Loucy (cell line): ENCODE measurements around the gene TMEM234.

Experiments used
- H2AFZ ChIP-seq: fragments of 200-600 bp; sonication (generic); 2 replicates; pipeline ENCODE4 v1.6.0; 2016; ENCODE audit warnings: antibody characterized with exemption, mild to moderate bottlenecking, low read length, moderate library complexity
- H3F3A ChIP-seq: fragments of 200-600 bp; 2 replicates; pipeline ENCODE4 v1.6.0; 2016; ENCODE audit warnings: antibody characterized with exemption, low read depth, mild to moderate bottlenecking
- H3K27me3 ChIP-seq: fragments of 200-600 bp; sonication (generic); 2 replicates; pipeline ENCODE4 v1.6.1; 2014; ENCODE audit warnings: low read length, mild to moderate bottlenecking; ENCODE audit not compliant: insufficient read depth, poor library complexity, severe bottlenecking
- H3K36me3 ChIP-seq: fragments of 200-600 bp; sonication (generic); 2 replicates; pipeline ENCODE4 v1.6.1; 2016; ENCODE audit warnings: low read length; ENCODE audit not compliant: insufficient read depth
- H3K4me1 ChIP-seq: fragments of 200-600 bp; sonication (generic); 2 replicates; pipeline ENCODE4 v1.5.1; 2014; ENCODE audit warnings: low read length, mild to moderate bottlenecking; ENCODE audit not compliant: insufficient read depth, poor library complexity, severe bottlenecking
- H3K4me2 ChIP-seq: fragments of 200-600 bp; sonication (generic); 2 replicates; pipeline ENCODE4 v1.6.0; 2014; ENCODE audit warnings: antibody characterized with exemption, low read length, low read depth, mild to moderate bottlenecking; ENCODE audit not compliant: poor library complexity, severe bottlenecking
- H3K4me3 ChIP-seq: fragments of 200-600 bp; sonication (generic); 2 replicates; pipeline ENCODE4 v1.5.1; 2014; ENCODE audit warnings: low read length, mild to moderate bottlenecking, mixed read lengths; ENCODE audit not compliant: poor library complexity, severe bottlenecking
- H3K79me2 ChIP-seq: fragments of 200-600 bp; sonication (generic); 2 replicates; pipeline ENCODE4 v1.6.1; 2014; ENCODE audit warnings: low read length; ENCODE audit not compliant: insufficient read depth
- H3K9ac ChIP-seq: fragments of 200-600 bp; sonication (generic); 2 replicates; pipeline ENCODE4 v1.6.0; 2014; ENCODE audit warnings: mild to moderate bottlenecking, low read depth, low read length, moderate library complexity; ENCODE audit not compliant: poor library complexity, severe bottlenecking
- H3K9me2 ChIP-seq: fragments of 200-600 bp; sonication (generic); replicated peaks from 2 replicates; pipeline ENCODE4 v1.6.1; 2016; ENCODE audit warnings: low read depth, low read length, mixed read lengths
- H3K9me3 ChIP-seq: fragments of 200-600 bp; sonication (generic); 2 replicates; pipeline ENCODE4 v1.6.1; 2014; ENCODE audit warnings: mild to moderate bottlenecking, antibody characterized with exemption, low read length, low read depth; ENCODE audit not compliant: insufficient read depth
- H4K20me1 ChIP-seq: fragments of 200-600 bp; sonication (generic); 2 replicates; pipeline ENCODE4 v1.6.0; 2014; ENCODE audit warnings: antibody characterized with exemption, low read length, mild to moderate bottlenecking; ENCODE audit not compliant: insufficient read depth, poor library complexity, severe bottlenecking
- EZH2phosphoT487 ChIP-seq: fragments of 200-600 bp; IDR thresholded peaks from 2 replicates; pipeline ENCODE4 v1.6.1; 2018; ENCODE audit warnings: antibody characterized with exemption, mild to moderate bottlenecking, moderate library complexity, borderline replicate concordance
- TF ChIP-seq, protein P1 (sequence below): fragments of 200-600 bp; sonication (generic); conservative IDR thresholded peaks from 2 replicates; pipeline ENCODE4 v1.5.1; 2014; ENCODE audit warnings: mild to moderate bottlenecking, antibody characterized with exemption, low read length

The TMEM234 gene

DNA sequence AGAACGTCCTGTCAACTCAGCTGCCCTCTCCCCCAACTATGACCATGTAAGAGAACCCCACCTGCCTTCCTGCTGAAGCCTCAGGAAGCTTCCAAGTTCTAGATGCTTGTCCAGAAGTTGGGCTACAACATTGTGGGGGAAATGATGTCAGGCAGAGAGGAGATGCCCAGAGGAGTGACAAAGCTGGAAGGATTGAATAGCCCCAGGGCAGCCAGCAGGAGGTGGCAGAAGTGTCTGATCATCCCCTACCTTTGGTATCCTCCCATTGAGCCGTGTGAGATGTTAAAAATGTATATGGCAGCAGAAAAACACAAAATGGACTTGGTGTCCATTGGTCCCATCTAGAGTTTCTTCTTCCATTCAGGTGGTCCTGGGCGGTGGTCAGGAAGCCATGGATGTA, 6.6 kb upstream of the TMEM234 start:
- Histone ChIP-seq H3K9me2 (no peaks in the 10 kb centered on the region), H3K4me3 (no peak overlapping the region), H3K4me2 (no peak overlapping the region), H3K79me2 (peaks cover 6% of the 10 kb centered on the region; the same call in 1 of the 2 replicates), H3K9me3 (no peaks in the 10 kb centered on the region), H3F3A (no peaks in the 10 kb centered on the region), H2AFZ (no peak overlapping the region), H4K20me1 (no peaks in the 10 kb centered on the region), H3K36me3 (peaks cover 20% of the 10 kb centered on the region), H3K27me3 (no peaks in the 10 kb centered on the region), H3K4me1 (peaks cover 6% of the 10 kb centered on the region), H3K9ac (no peak overlapping the region)
- TF ChIP-seq, protein P1, sequence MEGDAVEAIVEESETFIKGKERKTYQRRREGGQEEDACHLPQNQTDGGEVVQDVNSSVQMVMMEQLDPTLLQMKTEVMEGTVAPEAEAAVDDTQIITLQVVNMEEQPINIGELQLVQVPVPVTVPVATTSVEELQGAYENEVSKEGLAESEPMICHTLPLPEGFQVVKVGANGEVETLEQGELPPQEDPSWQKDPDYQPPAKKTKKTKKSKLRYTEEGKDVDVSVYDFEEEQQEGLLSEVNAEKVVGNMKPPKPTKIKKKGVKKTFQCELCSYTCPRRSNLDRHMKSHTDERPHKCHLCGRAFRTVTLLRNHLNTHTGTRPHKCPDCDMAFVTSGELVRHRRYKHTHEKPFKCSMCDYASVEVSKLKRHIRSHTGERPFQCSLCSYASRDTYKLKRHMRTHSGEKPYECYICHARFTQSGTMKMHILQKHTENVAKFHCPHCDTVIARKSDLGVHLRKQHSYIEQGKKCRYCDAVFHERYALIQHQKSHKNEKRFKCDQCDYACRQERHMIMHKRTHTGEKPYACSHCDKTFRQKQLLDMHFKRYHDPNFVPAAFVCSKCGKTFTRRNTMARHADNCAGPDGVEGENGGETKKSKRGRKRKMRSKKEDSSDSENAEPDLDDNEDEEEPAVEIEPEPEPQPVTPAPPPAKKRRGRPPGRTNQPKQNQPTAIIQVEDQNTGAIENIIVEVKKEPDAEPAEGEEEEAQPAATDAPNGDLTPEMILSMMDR, result no peak
- TF ChIP-seq EZH2phosphoT487, result no peak

DNA sequence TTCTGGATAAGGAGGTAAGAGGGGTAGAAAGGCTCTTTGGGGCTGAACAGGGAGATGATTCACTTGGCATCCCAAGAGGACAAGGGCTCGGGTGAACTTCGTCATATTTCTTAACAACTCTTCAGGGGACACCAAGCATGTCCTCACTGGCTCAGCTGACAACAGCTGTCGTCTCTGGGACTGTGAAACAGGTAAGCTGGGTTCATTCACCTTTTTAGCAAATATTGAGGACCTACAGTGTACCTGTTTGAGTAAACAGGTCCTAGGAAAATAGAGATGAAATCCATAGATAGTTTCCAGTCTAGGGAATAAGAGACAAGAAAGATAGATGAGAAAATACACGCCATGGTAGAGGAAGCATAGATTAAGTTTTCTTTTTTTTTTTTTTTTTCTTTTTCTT, 2.1 kb upstream of the TMEM234 start:
- Histone ChIP-seq H3K4me2 (peak overlapping the region; percentile 91), H3K9me3 (no peaks in the 10 kb centered on the region), H3K27me3 (no peaks in the 10 kb centered on the region), H2AFZ (no peak overlapping the region), H3K9me2 (no peaks in the 10 kb centered on the region), H4K20me1 (no peaks in the 10 kb centered on the region), H3K4me3 (peak overlapping the region; percentile 90), H3F3A (no peaks in the 10 kb centered on the region), H3K9ac (peak overlapping the region; percentile 85), H3K36me3 (peaks cover 13% of the 10 kb centered on the region), H3K79me2 (peaks cover 22% of the 10 kb centered on the region), H3K4me1 (peaks cover 27% of the 10 kb centered on the region)
- TF ChIP-seq EZH2phosphoT487, result no peak
- TF ChIP-seq, protein P1, result no peak

- peaks cover 22% of the 10 kb centered on the region for H3K79me2 ChIP-seq
- peaks cover 9% of the 10 kb centered on the region for H3K36me3 ChIP-seq
- H3K9me3 ChIP-seq, result no peaks in the 10 kb centered on the region
- H3K9me2 ChIP-seq, result no peaks in the 10 kb centered on the region
- peaks cover 27% of the 10 kb centered on the region for H3K4me1 ChIP-seq
- no peaks in the 10 kb centered on the region for H4K20me1 ChIP-seq
- TF ChIP-seq, protein P1, result peak; percentile 44
- TF ChIP-seq EZH2phosphoT487, result no peak
- H2AFZ ChIP-seq, result no peak overlapping the region
- H3F3A ChIP-seq, result no peaks in the 10 kb centered on the region
- peak overlapping the region; percentile 91 for H3K4me2 ChIP-seq
- no peaks in the 10 kb centered on the region for H3K27me3 ChIP-seq
- H3K9ac ChIP-seq, result peak overlapping the region; percentile 85
- H3K4me3 ChIP-seq, result peak overlapping the region; percentile 90
These were observed 1.5 kb upstream of the TMEM234 start for GRCh38 chr1:32223683-32224082.
